H1 (cell line): ENCODE data around the gene TJP3. TPM values are rescaled to one million over a fixed set of nuclear protein-coding genes. Genes with fewer than 3 reads are reported as not detected.

Experiments used
- CTCF ChIA-PET: fragments of 300-600 bp; sonication (Branson Sonifier 250); formaldehyde crosslinking; loops from one replicate; lab custom pipeline; 2021; ENCODE audit not compliant: partially characterized antibody; lab: Charles Lee
- POLR2A ChIA-PET: fragments of 300-600 bp; sonication (Branson Sonifier 250); formaldehyde crosslinking; loops from one replicate; lab custom pipeline; 2021; ENCODE audit warnings: inconsistent platforms; ENCODE audit not compliant: partially characterized antibody; lab: Charles Lee
- DNase-seq, 2 experiments: peaks; one replicate each; pipeline versions ENCODE4 v3.0.0 to v3.0.0-alpha.2; 2010 to 2022; ENCODE audit warnings: low spot score in 2 of 2, low read depth in 1 of 2, mixed read lengths in 1 of 2
- FAIRE-seq: peaks from 2 replicates; lab custom pipeline; 2011; peaks lifted over from hg19 to GRCh38; lab: Jason Lieb, UNC
- H2AFZ ChIP-seq: 2 replicates; pipeline ENCODE4 v1.8.1; 2012; ENCODE audit warnings: low read length, inconsistent platforms
- H2AK5ac ChIP-seq: 2 replicates; pipeline ENCODE4 v1.6.1; 2013; ENCODE audit warnings: low read depth, low read length
- H2BK120ac ChIP-seq: replicated peaks from 2 replicates; pipeline ENCODE3; 2013; ENCODE audit warnings: low read depth, low read length, inconsistent platforms
- H2BK12ac ChIP-seq: 2 replicates; pipeline ENCODE4 v1.6.1; 2013; ENCODE audit warnings: low read depth, low read length
- H2BK15ac ChIP-seq: 2 replicates; pipeline ENCODE4 v1.6.1; 2013; ENCODE audit warnings: low read length
- H2BK20ac ChIP-seq: 2 replicates; pipeline ENCODE4 v1.6.1; 2013; ENCODE audit warnings: low read length
- H2BK5ac ChIP-seq: 2 replicates; pipeline ENCODE4 v1.6.1; 2013; ENCODE audit warnings: low read depth, low read length
- H3K14ac ChIP-seq: 2 replicates; pipeline ENCODE4 v1.6.1; 2013; ENCODE audit warnings: inconsistent platforms; ENCODE audit not compliant: insufficient read length
- H3K18ac ChIP-seq: 2 replicates; pipeline ENCODE4 v1.6.1; 2013; ENCODE audit warnings: low read length; ENCODE audit errors: extremely low read depth
- H3K23ac ChIP-seq: 2 replicates; pipeline ENCODE4 v1.6.1; 2013; ENCODE audit warnings: inconsistent platforms; ENCODE audit not compliant: insufficient read length
- H3K23me2 ChIP-seq: 2 replicates; pipeline ENCODE4 v1.6.1; 2013; ENCODE audit warnings: low read depth, low read length
- H3K27ac ChIP-seq: 2 replicates; pipeline ENCODE4 v1.6.1; 2011; ENCODE audit warnings: low read depth, low read length, inconsistent platforms
- H3K27me3 ChIP-seq, 4 experiments: replicated peaks in 1 of 4; 1 replicate in 1 of 4; 2 replicates in 3 of 4; pipeline versions ENCODE4 v1.6.1 to v1.8.1; 2011 to 2013; ENCODE audit warnings: low read length in 3 of 4, mild to moderate bottlenecking in 3 of 4, inconsistent platforms in 2 of 4, mixed read lengths in 2 of 4, moderate library complexity in 1 of 4; ENCODE audit not compliant: control insufficient read depth in 3 of 4, insufficient read depth in 3 of 4; ENCODE audit errors: extremely low read depth in 1 of 4
- H3K36me3 ChIP-seq, 4 experiments: 2 replicates each; pipeline versions ENCODE4 v1.6.1 to v1.8.1; 2011 to 2013; ENCODE audit warnings: mild to moderate bottlenecking in 4 of 4, low read length in 3 of 4, moderate library complexity in 2 of 4, control low read depth in 1 of 4, inconsistent platforms in 1 of 4; ENCODE audit not compliant: insufficient read depth in 4 of 4, control insufficient read depth in 2 of 4
- H3K4ac ChIP-seq: replicated peaks from 2 replicates; pipeline ENCODE3; 2013; ENCODE audit warnings: low read length, low read depth, mixed read lengths, inconsistent platforms; ENCODE audit not compliant: insufficient read length
- H3K4me1 ChIP-seq, 4 experiments: replicated peaks in 1 of 4; 1 replicate in 1 of 4; 2 replicates in 3 of 4; pipeline versions ENCODE4 v1.6.1 to v1.8.1; 2011 to 2013; ENCODE audit warnings: low read length in 3 of 4, inconsistent platforms in 2 of 4, mixed read lengths in 1 of 4; ENCODE audit not compliant: insufficient read depth in 4 of 4, control insufficient read depth in 3 of 4
- H3K4me2 ChIP-seq, 2 experiments: 2 replicates each; pipeline versions ENCODE4 v1.6.1 to v1.8.1; 2011 to 2013; ENCODE audit warnings: low read depth in 2 of 2, low read length in 2 of 2, control low read depth in 1 of 2, inconsistent platforms in 1 of 2, mild to moderate bottlenecking in 1 of 2; ENCODE audit not compliant: insufficient read depth in 1 of 2
- H3K4me3 ChIP-seq, 4 experiments: fragments of 200-600, 300-600 bp in 1 of 4; sonication (generic), shearing (Covaris generic), sonication (Bioruptor Twin) in 1 of 4; 2 replicates each; pipeline versions ENCODE4 v1.5.1 to v1.8.1; 2011 to 2016; ENCODE audit warnings: low read length in 4 of 4, low read depth in 3 of 4, control low read depth in 2 of 4, inconsistent platforms in 2 of 4, mild to moderate bottlenecking in 2 of 4, mixed read lengths in 1 of 4, moderate library complexity in 1 of 4; ENCODE audit not compliant: insufficient read depth in 2 of 4; ENCODE audit errors: extremely low read depth in 1 of 4
- H3K56ac ChIP-seq: replicated peaks from 2 replicates; pipeline ENCODE3; 2013; ENCODE audit warnings: low read depth, mild to moderate bottlenecking, mixed read lengths, low read length, inconsistent platforms; ENCODE audit not compliant: insufficient read length
- H3K79me1 ChIP-seq: 2 replicates; pipeline ENCODE4 v1.6.1; 2013; ENCODE audit warnings: low read depth, low read length, control low read depth
- H3K79me2 ChIP-seq, 2 experiments: 2 replicates each; pipeline versions ENCODE4 v1.6.1 to v1.8.1; 2012 to 2013; ENCODE audit warnings: low read length in 2 of 2, mild to moderate bottlenecking in 2 of 2, inconsistent platforms in 1 of 2; ENCODE audit not compliant: insufficient read depth in 2 of 2, control insufficient read depth in 1 of 2
- H3K9ac ChIP-seq, 4 experiments: replicated peaks in 1 of 4; 1 replicate in 1 of 4; 2 replicates in 3 of 4; pipeline versions ENCODE4 v1.6.1 to v1.8.1; 2011 to 2013; ENCODE audit warnings: low read depth in 3 of 4, low read length in 3 of 4, control low read depth in 2 of 4, mild to moderate bottlenecking in 2 of 4, moderate library complexity in 2 of 4, inconsistent platforms in 1 of 4; ENCODE audit errors: extremely low read depth in 1 of 4
- H3K9me3 ChIP-seq, 2 experiments: 2 replicates each; pipeline versions ENCODE4 v1.6.1 to v1.8.1; 2012 to 2013; ENCODE audit warnings: mild to moderate bottlenecking in 2 of 2, moderate library complexity in 2 of 2, control low read depth in 1 of 2, inconsistent platforms in 1 of 2, low read depth in 1 of 2, low read length in 1 of 2, mixed read lengths in 1 of 2; ENCODE audit not compliant: insufficient read depth in 2 of 2
- H4K20me1 ChIP-seq, 2 experiments: replicated peaks in 1 of 2; 2 replicates each; pipeline versions ENCODE3 to v1.8.1; 2011 to 2013; ENCODE audit warnings: inconsistent platforms in 2 of 2, low read length in 2 of 2, mild to moderate bottlenecking in 1 of 2; ENCODE audit not compliant: insufficient read depth in 2 of 2, control insufficient read depth in 1 of 2
- H4K5ac ChIP-seq: 2 replicates; pipeline ENCODE4 v1.6.1; 2013; ENCODE audit warnings: low read length, low read depth, mixed read lengths, inconsistent platforms; ENCODE audit not compliant: insufficient read length
- H4K8ac ChIP-seq: 2 replicates; pipeline ENCODE4 v1.8.0; 2013; ENCODE audit warnings: mild to moderate bottlenecking, moderate library complexity, low read length, inconsistent platforms; ENCODE audit not compliant: insufficient read depth; ENCODE audit errors: extremely low read depth
- H4K91ac ChIP-seq: replicated peaks from 2 replicates; pipeline ENCODE3; 2013; ENCODE audit warnings: low read length, mixed read lengths, inconsistent platforms; ENCODE audit not compliant: insufficient read length
- BACH1 ChIP-seq: IDR thresholded peaks from 2 replicates; pipeline ENCODE4 v1.6.1; 2012; ENCODE audit warnings: low read length, improper control_type of control experiment
- CEBPB ChIP-seq: IDR thresholded peaks from 2 replicates; pipeline ENCODE4 v1.6.1; 2012; ENCODE audit warnings: low read depth, low read length
- CREB1 ChIP-seq: IDR thresholded peaks from 2 replicates; pipeline ENCODE4 v1.6.1; 2012; ENCODE audit warnings: inconsistent platforms
- CTBP2 ChIP-seq: IDR thresholded peaks from 2 replicates; pipeline ENCODE4 v1.7.0; 2011; ENCODE audit warnings: borderline replicate concordance, mild to moderate bottlenecking, moderate library complexity, mixed read lengths, low read length; ENCODE audit not compliant: insufficient read depth, insufficient read length
- FOSL1 ChIP-seq: IDR thresholded peaks from 2 replicates; pipeline ENCODE4 v1.6.1; 2011; ENCODE audit warnings: mild to moderate bottlenecking, low read depth, low read length, moderate library complexity; ENCODE audit not compliant: insufficient read depth
- HDAC2 ChIP-seq, 2 experiments: fragments of 300-600 bp in 1 of 2; sonication (generic) in 1 of 2; IDR thresholded peaks; 2 replicates each; pipeline ENCODE4 v1.6.1; 2011 to 2012; ENCODE audit warnings: low read depth in 2 of 2, low read length in 2 of 2, mild to moderate bottlenecking in 2 of 2, moderate library complexity in 2 of 2, borderline replicate concordance in 1 of 2, inconsistent platforms in 1 of 2
- HDAC6 ChIP-seq: IDR thresholded peaks from one replicate; pipeline ENCODE4 v1.7.1; 2012; ENCODE audit warnings: low read depth, mild to moderate bottlenecking, inconsistent platforms, low read length, moderate library complexity
- JUND ChIP-seq: IDR thresholded peaks from 2 replicates; pipeline ENCODE4 v1.6.1; 2011; ENCODE audit warnings: mild to moderate bottlenecking, improper control_type of control experiment, low read length
- NANOG ChIP-seq: IDR thresholded peaks from 2 replicates; pipeline ENCODE4 v1.6.1; 2011; ENCODE audit warnings: low read length, low read depth, mild to moderate bottlenecking, inconsistent platforms; ENCODE audit not compliant: insufficient read depth, poor library complexity, severe bottlenecking
- RAD21 ChIP-seq, 2 experiments: IDR thresholded peaks in 1 of 2; conservative IDR thresholded peaks in 1 of 2; 2 replicates each; pipeline ENCODE4 v1.6.1; 2011; ENCODE audit warnings: low read depth in 2 of 2, low read length in 2 of 2, improper control_type of control experiment in 1 of 2, inconsistent platforms in 1 of 2, mild to moderate bottlenecking in 1 of 2, moderate library complexity in 1 of 2
- SAP30 ChIP-seq: fragments of 300-600 bp; sonication (generic); IDR thresholded peaks from 2 replicates; pipeline ENCODE4 v1.7.1; 2012; ENCODE audit warnings: low read length, moderate library complexity, mild to moderate bottlenecking, inconsistent platforms; ENCODE audit not compliant: insufficient read depth, insufficient replicate concordance
- SP4 ChIP-seq: IDR thresholded peaks from 2 replicates; pipeline ENCODE4 v1.6.1; 2012; ENCODE audit warnings: low read length, inconsistent platforms
- TAF7 ChIP-seq: optimal IDR thresholded peaks from 2 replicates; pipeline ENCODE3; 2011; ENCODE audit warnings: low read depth, mild to moderate bottlenecking, inconsistent platforms, low read length, moderate library complexity, borderline replicate concordance
- TCF12 ChIP-seq: IDR thresholded peaks from 2 replicates; pipeline ENCODE4 v1.6.1; 2011; ENCODE audit warnings: low read depth, mild to moderate bottlenecking, low read length
- WGBS, 2 experiments: shearing (Covaris generic) in 1 of 2; methylation state at CpG; one replicate each; pipeline versions ENCODE4 v1.1.6 to v1.1.7; 2013 to 2015; ENCODE audit warnings: low lambda C conversion rate in 2 of 2, mixed read lengths in 2 of 2, inconsistent platforms in 1 of 2, low coverage in 1 of 2, missing lambda C conversion rate in 1 of 2; ENCODE audit not compliant: insufficient replicate concordance in 2 of 2, insufficient coverage in 1 of 2, insufficient read length in 1 of 2; ENCODE audit errors: extremely low coverage in 1 of 2, missing lambda C conversion rate in 1 of 2; 5-methylcytosine and 5-hydroxymethylcytosine counted together
- polyA plus RNA-seq, 7 experiments: library from polyadenylated mRNA; depleted of rRNA in 3 of 7; stranded (reverse) in 5 of 7; unstranded in 2 of 7; fragments of >200 nt in 5 of 7; fragments of 200-250 nt in 2 of 7; gene quantifications; 1 replicate in 5 of 7; 2 replicates in 1 of 7; 4 replicates in 1 of 7; pipeline versions ENCODE4 v1.2.1 to v1.2.3, GENCODE V29; 2011 to 2013; ENCODE audit warnings: missing spikeins in 2 of 7, mixed read lengths in 2 of 7
- total RNA-seq: library from RNA; stranded (reverse); fragmentation: NEBNext Ultra II Directional; extraction: Animal tissue kit (Norgen Biotek cat#: 25700); gene quantifications from 2 replicates; pipeline ENCODE4 v1.2.1, GENCODE V29; 2021

The TJP3 gene
- total and polyA plus RNA-seq, 2 of the 8 experiments (the other 6 are each of a cell fraction or from before 2014, with no cell fraction given), result 17.1 to 26.1 TPM

DNA sequence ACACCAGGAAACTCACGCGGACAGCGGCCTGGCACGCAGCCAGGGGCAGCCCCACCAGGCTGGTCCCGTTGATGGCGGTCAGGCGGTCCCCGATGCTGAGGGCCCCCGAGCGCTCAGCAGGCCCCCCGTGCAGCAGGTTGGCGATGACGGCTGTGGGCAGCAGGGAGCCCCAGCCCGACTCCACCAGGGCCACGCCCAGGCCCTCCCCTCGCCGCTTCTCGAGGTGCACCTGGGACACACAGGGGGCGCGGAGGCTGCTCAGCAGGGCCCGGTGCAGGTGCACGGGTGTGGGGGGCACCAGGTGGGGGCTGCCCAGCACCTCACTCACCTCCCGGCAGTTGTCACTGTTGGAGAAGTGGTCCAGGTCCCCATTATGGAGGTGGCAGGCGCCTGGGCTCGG, 44.3 kb downstream of the TJP3 start:
- no peak overlapping the region for H4K5ac ChIP-seq
- no peak overlapping the region for H2AK5ac ChIP-seq
- H3K79me1 ChIP-seq, result no peaks in the 10 kb centered on the region
- peaks cover 0 to 6% of the 10 kb centered on the region in 2 experiments for H4K20me1 ChIP-seq
- H4K8ac ChIP-seq, result no peak overlapping the region
- no peak overlapping the region for H2BK20ac ChIP-seq
- no peak overlapping the region for H3K56ac ChIP-seq
- H3K36me3 ChIP-seq, result peaks cover 0 to 26% (median 12%) of the 10 kb centered on the region in 4 experiments; a peak in 4 of 8 replicates
- no peak for DNase-seq
- no peak overlapping the region for H3K4ac ChIP-seq
- no peaks in the 10 kb centered on the region for H3K4me1 ChIP-seq
- 89% methylated on average over 17 of the region's 25 CpGs; no CpG with 5 or more reads in 1 of the 2 experiments for WGBS, 2 experiments
- no peak for FAIRE-seq
- no peak overlapping the region for H3K4me3 ChIP-seq
- H2BK120ac ChIP-seq, result no peak overlapping the region
- ChIA-PET CTCF (interaction anchor here (1.0 kb wide), 3 partner anchors 33 to 86 kb away, joined by 3 read pairs; no protein-coding TSS in a partner anchor), POLR2A (interaction anchor here (1.0 to 1.8 kb wide), 2 partner anchors 11 to 233 kb away, joined by 3 to 4 read pairs; partner anchors contain the start of gene EEF2)
- no peak overlapping the region for H3K9ac ChIP-seq
- no peak overlapping the region for H4K91ac ChIP-seq
- H3K18ac ChIP-seq, result no peak overlapping the region
- H3K23me2 ChIP-seq, result no peaks in the 10 kb centered on the region
- no peak overlapping the region for H2AFZ ChIP-seq
- H3K79me2 ChIP-seq, result no peaks in the 10 kb centered on the region
- no peak overlapping the region for H3K14ac ChIP-seq
- H2BK12ac ChIP-seq, result no peak overlapping the region
- H2BK5ac ChIP-seq, result no peak overlapping the region
- H3K4me2 ChIP-seq, result no peak overlapping the region
- H3K23ac ChIP-seq, result no peak overlapping the region
- H2BK15ac ChIP-seq, result no peak overlapping the region
- H3K27ac ChIP-seq, result no peak overlapping the region
- no peaks in the 10 kb centered on the region for H3K27me3 ChIP-seq
- no peaks in the 10 kb centered on the region for H3K9me3 ChIP-seq
- TF ChIP-seq TAF7 (no peak), SAP30 (no peak), RAD21 (IDR thresholded peaks at IDR 0.05 in 1 of 2, conservative IDR thresholded peaks at IDR 0.05 in 1 of 2; ENCODE audit: low read depth in 2 of 2, low read length in 2 of 2) (no peak), FOSL1 (no peak), CTBP2 (no peak), JUND (no peak), HDAC6 (no peak), HDAC2 (IDR thresholded peaks at IDR 0.05; ENCODE audit: borderline replicate concordance in 1 of 2, low read depth in 2 of 2, low read length in 2 of 2) (no peak), BACH1 (no peak), NANOG (no peak), SP4 (no peak), TCF12 (no peak), CEBPB (no peak), CREB1 (no peak)
